Gastroesophageal sphincter (tissue), 3 donors: ENCODE measurements around the gene ROPN1.
"Not testable (repeated sequence)": the region's sequence is repeated elsewhere in the genome, so short reads cannot be mapped to it uniquely, and the experiment has no call there.

Experiments
- CTCF ChIP-seq, 4 experiments: fragments of 200-600 bp in 2 of 4; fragments of 450-650 bp in 2 of 4; sonication (generic) in 1 of 4; IDR thresholded peaks; one replicate each; pipeline ENCODE4 v1.5.1; 2017 to 2019; ENCODE audit warnings: antibody characterized with exemption in 4 of 4, mild to moderate bottlenecking in 2 of 4, moderate library complexity in 2 of 4
- POLR2A ChIP-seq, 2 donors: fragments of 450-650 bp; IDR thresholded peaks; one replicate each; pipeline ENCODE4 v1.6.1; 2017; ENCODE audit warnings: antibody characterized with exemption in 2 of 2, mild to moderate bottlenecking in 2 of 2, moderate library complexity in 1 of 2

- peak; percentile 49 to 80 (median 70) for TF ChIP-seq CTCF (IDR thresholded peaks at IDR 0.05)
- not testable (repeated sequence) for TF ChIP-seq POLR2A (IDR thresholded peaks at IDR 0.05)
These were observed 12.1 kb downstream of the ROPN1 start for GRCh38 chr3:123979525-123980501.
